ENCODE data around the gene MAP3K21.

The MAP3K21 gene

DNA sequence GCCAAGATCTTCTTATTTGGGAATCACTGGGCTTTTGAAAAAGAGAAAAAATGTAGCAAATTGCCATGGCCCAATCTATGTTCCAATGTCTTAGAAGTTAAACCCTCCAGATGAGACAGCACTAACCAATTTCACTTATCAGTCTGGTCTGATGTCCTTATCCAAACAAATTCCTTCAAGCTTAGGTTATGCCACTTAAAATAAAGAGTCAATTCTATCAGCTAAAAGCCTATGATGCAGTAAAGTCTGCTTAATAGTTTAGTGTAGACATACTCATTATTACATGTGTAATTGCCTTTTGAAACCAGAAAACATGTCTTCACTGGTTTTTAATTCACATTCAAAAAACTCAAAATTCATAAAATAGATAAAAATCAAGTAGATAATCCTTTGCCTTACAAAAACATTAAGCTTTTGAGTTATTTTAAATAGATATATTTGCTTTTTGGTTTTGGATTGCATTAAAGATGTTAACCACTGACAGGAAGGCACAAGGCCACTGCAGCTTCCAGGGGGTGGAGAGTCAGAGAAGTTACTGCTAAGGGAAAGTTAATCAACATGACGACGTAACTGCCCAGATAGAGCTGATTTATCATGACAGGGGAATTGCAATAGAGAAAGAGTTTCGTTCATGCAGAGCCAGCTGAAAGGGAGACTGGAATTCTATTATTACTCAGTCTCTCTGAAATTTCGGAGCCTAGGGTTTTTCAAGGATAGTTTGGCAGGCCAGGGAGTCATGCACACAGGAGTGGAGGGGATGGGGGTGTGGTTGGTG is 106.1 kb downstream of the MAP3K21 start:
- no peak for DNase-seq (ENCODE audit: low read depth in 2 of 3, low spot score in 2 of 3)

All from activated CD8-positive, alpha-beta memory T cell treated with anti-CD3 and anti-CD28 coated beads for 48 hours (primary cell).